GM12801 (cell line): Measurements from ENCODE around the gene CHD6.

Experiments used
- TF ChIP-seq, protein P1 (sequence below): IDR thresholded peaks from one replicate; pipeline ENCODE4 v1.5.1; 2011; ENCODE audit warnings: control low read depth; ENCODE audit not compliant: insufficient read length; ENCODE audit errors: extremely low read depth

The CHD6 gene

DNA sequence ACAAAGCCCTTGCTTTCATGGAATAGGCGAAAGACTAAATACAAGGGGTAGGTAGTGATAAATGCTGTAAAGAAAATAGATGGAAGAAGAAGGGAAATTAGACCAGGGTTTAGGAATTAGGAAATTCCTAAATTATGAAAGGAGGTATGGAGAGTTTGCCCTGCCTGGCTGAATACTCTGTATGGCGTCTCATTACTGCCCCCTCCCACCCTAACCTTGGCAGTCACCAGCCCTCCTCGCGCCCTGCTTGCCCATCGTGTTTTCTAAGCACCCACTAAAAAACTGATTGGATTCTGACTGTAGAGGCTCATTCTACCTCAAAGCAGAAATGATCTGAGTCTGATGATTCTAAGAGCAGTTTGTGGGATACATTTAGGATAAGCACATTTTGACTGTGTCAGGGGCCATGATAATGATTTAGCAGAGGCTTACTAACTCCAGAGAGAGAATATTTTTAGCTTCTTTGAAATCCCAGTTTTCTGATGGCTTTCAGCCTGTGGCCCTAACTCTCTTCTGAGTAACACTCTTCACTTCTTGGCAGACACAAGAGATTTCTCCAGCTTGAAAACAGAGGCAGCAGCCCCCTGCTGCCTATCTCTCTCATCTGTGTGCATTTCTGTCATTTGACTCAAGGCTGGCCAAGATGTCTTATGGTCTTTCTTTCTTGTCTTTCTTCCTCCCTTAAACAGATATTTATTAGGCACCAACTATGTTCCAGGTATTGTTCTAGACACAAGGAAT is 1.4 kb upstream of the CHD6 start:
- TF ChIP-seq, protein P1, sequence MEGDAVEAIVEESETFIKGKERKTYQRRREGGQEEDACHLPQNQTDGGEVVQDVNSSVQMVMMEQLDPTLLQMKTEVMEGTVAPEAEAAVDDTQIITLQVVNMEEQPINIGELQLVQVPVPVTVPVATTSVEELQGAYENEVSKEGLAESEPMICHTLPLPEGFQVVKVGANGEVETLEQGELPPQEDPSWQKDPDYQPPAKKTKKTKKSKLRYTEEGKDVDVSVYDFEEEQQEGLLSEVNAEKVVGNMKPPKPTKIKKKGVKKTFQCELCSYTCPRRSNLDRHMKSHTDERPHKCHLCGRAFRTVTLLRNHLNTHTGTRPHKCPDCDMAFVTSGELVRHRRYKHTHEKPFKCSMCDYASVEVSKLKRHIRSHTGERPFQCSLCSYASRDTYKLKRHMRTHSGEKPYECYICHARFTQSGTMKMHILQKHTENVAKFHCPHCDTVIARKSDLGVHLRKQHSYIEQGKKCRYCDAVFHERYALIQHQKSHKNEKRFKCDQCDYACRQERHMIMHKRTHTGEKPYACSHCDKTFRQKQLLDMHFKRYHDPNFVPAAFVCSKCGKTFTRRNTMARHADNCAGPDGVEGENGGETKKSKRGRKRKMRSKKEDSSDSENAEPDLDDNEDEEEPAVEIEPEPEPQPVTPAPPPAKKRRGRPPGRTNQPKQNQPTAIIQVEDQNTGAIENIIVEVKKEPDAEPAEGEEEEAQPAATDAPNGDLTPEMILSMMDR = no peak

DNA sequence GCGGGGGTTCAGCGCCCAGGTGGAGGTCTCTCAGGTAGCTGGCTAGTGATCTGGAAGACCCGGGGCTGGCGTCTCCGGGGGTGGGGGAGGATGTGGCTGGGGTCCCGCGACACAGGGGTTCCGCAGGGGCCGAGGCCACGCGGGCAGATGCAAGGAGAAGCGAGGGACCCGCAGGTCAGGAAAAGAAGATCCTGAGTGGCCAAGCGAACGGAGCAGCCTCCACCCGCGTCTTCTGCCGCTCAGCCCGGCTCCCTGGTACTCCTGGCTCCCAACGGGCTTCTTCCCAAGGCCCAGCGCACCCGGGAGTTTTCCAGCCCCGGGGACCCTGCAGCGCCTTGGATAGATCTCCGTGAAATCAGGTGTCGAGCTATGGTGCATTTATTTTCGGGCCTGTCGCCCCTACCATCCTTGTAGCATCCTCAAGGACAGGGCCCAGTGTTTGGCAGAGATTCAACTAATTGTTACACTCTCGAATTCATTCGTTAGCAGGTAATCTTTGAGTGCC is 682 bp upstream of the CHD6 start:
- TF ChIP-seq, protein P1 = no peak

DNA sequence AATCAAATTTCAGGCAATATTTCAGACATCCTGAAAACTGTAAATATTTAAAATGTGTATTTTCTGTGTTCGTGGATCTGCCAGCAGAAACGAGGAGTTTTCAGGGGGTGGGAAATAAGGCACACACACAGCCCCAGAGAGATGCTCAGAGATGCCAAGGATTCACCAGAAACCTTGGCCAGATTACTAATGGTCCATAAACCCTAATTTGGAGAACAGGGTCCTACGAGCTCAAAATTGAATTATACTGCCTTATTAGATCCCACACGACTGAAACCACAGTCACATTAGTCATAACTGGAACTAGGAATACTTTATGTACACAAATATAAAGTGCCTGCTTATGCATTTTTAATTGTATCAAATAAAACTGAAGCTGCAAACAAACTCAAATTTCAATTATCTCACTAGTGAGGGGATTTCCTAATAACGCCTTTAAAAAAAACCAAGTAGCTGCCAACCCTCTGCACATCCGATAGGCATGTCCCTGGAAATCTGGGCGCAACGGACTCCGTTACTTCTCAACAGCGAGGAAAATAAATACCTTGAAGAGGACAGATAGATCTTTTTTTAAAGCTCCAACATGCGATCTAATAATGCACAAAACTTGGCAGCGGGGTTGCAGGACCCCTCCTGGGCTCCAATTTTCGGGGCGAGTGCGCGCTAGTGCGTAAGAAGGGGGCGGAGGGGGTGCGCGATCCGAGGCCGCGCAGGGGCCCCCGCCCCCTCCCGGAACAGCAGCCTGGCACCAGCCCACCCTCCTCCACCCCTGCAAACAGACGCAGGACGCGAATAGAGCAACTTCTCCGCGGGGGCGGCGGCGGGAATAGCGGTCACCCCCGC is 897 bp downstream of the CHD6 start:
- TF ChIP-seq, protein P1 = no peak

DNA sequence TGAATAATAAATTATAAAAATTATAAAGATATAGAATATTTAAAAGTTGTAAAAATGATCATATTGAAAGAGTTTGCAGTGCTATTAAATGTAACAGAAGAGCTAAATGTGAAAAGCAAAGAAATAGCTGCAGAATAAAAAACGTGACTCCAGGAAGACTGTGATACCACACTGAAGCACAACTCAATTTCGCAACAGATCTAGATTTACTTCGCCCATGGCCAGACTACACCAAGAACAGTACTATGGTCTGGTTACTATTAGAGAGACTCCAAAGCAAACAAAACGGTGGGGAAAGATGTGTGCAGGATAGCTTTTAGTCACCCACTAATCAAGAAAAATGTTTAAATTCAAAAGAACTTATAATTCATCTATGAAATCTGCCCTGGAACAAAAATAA is 1.9 kb downstream of the CHD6 start:
- TF ChIP-seq, protein P1 = no peak

DNA sequence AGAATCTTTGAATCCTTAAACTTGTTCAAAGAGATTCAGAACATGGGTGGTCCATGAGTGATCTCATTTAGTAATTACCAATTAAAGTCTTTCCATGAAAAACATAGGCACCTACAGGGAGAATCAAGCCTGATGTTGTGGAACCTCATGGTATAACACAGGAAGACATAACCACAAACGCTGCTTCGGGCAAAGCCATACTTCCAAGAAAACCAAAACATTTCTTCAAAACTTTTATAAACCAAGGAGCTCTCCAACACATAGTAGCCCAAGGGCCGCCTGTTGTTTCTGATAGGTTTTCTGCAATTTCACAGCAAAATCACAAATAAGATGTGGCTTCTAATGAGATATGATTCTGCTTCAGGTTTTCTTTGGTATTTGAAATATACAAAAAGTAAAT is 2.5 kb downstream of the CHD6 start:
- TF ChIP-seq, protein P1 = no peak

DNA sequence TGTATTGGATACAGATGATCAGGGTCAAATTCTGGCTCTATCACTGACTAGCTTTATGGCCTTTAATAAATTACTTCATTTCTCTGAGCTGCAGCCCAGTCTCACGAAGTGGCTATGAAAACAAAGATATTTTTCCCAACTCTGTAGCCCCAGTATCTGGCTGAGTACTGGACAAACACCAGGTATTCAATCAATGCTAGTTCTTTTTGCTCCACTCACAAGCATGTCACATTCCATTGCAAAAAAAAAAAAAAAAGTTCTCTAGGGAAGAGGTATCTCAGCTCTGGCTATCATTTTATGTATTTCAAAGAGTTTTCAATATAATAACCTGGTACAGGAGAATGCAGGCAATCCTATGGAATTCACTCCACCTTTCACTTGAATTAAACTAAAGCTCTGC is 3.1 kb downstream of the CHD6 start:
- TF ChIP-seq, protein P1 = no peak

DNA sequence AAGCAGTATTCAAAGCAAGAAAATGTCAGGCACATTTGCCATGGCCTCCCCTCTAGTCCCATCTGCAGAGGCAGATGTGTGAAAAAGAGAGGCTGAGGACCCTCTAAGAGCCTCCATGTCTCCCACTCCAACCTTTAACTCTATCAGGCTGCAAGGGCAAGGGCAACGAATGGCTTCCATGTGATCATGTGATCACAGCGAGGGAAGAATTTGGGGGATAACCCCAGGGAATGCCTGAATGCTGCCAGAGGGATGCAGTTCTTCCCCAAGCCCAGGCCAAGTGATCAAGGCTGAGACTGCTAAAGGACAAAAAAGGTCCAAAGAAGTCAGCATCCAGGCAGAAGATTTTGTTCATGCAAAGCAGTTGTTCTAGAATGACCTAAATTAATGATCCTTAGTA is 4.9 kb downstream of the CHD6 start:
- TF ChIP-seq, protein P1 = no peak
